HepG2 (cell line): ENCODE results near the gene NDUFAF8. TPM values are rescaled to one million over a fixed set of nuclear protein-coding genes. Genes with fewer than 3 reads are reported as not detected.

Source experiments
- AGO1 ChIP-seq: fragments of 200-400 bp; formaldehyde crosslinking; IDR thresholded peaks from 2 replicates; pipeline ENCODE4 v1.6.1; 2017; ENCODE audit warnings: mild to moderate bottlenecking, low read depth, low read length, moderate library complexity; ENCODE audit not compliant: poor library complexity, severe bottlenecking
- BCL3 ChIP-seq: sonication (generic); formaldehyde crosslinking; IDR thresholded peaks from 2 replicates; pipeline ENCODE4 v1.5.1; 2020; ENCODE audit warnings: mild to moderate bottlenecking, missing genetic modification reagents, moderate library complexity
- FOXK1 ChIP-seq: sonication (generic); formaldehyde crosslinking; IDR thresholded peaks from 2 replicates; pipeline ENCODE4 v1.4.0; 2020; ENCODE audit warnings: low read depth, missing genetic modification reagents, borderline replicate concordance
- MIER3 ChIP-seq: IDR thresholded peaks from 2 replicates; pipeline ENCODE4 v1.6.1; 2016; ENCODE audit warnings: missing compliant biosample characterization, borderline replicate concordance
- TCF7L2 ChIP-seq: IDR thresholded peaks from 2 replicates; pipeline ENCODE4 v1.6.1; 2011; ENCODE audit warnings: mild to moderate bottlenecking, low read depth, low read length, moderate library complexity
- TERF1 ChIP-seq: sonication (generic); formaldehyde crosslinking; IDR thresholded peaks from 2 replicates; pipeline ENCODE4 v1.8.0; 2022; ENCODE audit warnings: mild to moderate bottlenecking, missing genetic modification reagents, moderate library complexity
- TOE1 ChIP-seq: sonication (generic); formaldehyde crosslinking; IDR thresholded peaks from 2 replicates; pipeline ENCODE4 v1.4.0; 2020; ENCODE audit warnings: mild to moderate bottlenecking, missing genetic modification reagents
- WIZ ChIP-seq: sonication (generic); formaldehyde crosslinking; IDR thresholded peaks from 2 replicates; pipeline ENCODE4 v1.5.1; 2020; ENCODE audit warnings: mild to moderate bottlenecking, missing genetic modification reagents
- ZFP62 ChIP-seq: sonication (generic); formaldehyde crosslinking; IDR thresholded peaks from 2 replicates; pipeline ENCODE4 v1.4.0; 2020; ENCODE audit warnings: missing genetic modification reagents
- ZKSCAN5 ChIP-seq: sonication (generic); formaldehyde crosslinking; IDR thresholded peaks from 2 replicates; pipeline ENCODE4 v1.5.1; 2020; ENCODE audit warnings: mild to moderate bottlenecking, missing genetic modification reagents
- ZKSCAN8 ChIP-seq: IDR thresholded peaks from 2 replicates; pipeline ENCODE4 v1.6.1; 2016; ENCODE audit warnings: borderline replicate concordance, missing genetic modification reagents, missing compliant biosample characterization
- ZMYM4 ChIP-seq: sonication (generic); formaldehyde crosslinking; IDR thresholded peaks from 2 replicates; pipeline ENCODE4 v1.8.1; 2023; ENCODE audit warnings: mild to moderate bottlenecking, missing genetic modification reagents
- ZSCAN21 ChIP-seq: sonication (generic); formaldehyde crosslinking; IDR thresholded peaks from 2 replicates; pipeline ENCODE4 v1.8.0; 2022; ENCODE audit warnings: mild to moderate bottlenecking, missing genetic modification reagents, moderate library complexity, borderline replicate concordance
- ZSCAN31 ChIP-seq: sonication (generic); formaldehyde crosslinking; IDR thresholded peaks from 2 replicates; pipeline ENCODE4 v1.5.0; 2020; ENCODE audit warnings: low read depth, mild to moderate bottlenecking, missing genetic modification reagents
- polyA plus RNA-seq, 8 experiments: library from polyadenylated mRNA; depleted of rRNA in 3 of 8; stranded (reverse) in 7 of 8; unstranded in 1 of 8; fragments of >200 nt; fragmentation: Illumina TruSeq in 4 of 8; extraction: Trizol in 4 of 8; gene quantifications; 2 replicates each; pipeline versions ENCODE4 v1.2.1 to v1.2.3, GENCODE V29; 2011 to 2016; ENCODE audit warnings: low read depth in 4 of 8, missing spikeins in 1 of 8, mixed read lengths in 1 of 8; ENCODE audit not compliant: insufficient read depth in 1 of 8
- total RNA-seq, 5 experiments: library from RNA; depleted of rRNA; stranded (reverse); fragments of >200 nt; fragmentation: Illumina TruSeq; extraction: Trizol; gene quantifications; 2 replicates each; pipeline ENCODE4 v1.2.3, GENCODE V29; 2016; ENCODE audit warnings: low read depth in 1 of 5
- TF ChIP-seq, protein P1 (sequence below): sonication (generic); formaldehyde crosslinking; IDR thresholded peaks from 2 replicates; pipeline ENCODE4 v1.4.0; 2020; ENCODE audit warnings: low read depth, mild to moderate bottlenecking, missing genetic modification reagents
- TF ChIP-seq, protein P2 (sequence below): sonication (generic); formaldehyde crosslinking; IDR thresholded peaks from 2 replicates; pipeline ENCODE4 v1.4.0; 2020; ENCODE audit warnings: missing genetic modification reagents
- TF ChIP-seq, protein P3 (sequence below): sonication (generic); formaldehyde crosslinking; IDR thresholded peaks from 2 replicates; pipeline ENCODE4 v1.4.0; 2020; ENCODE audit warnings: missing genetic modification reagents, borderline replicate concordance
- TF ChIP-seq, protein P4 (sequence below): IDR thresholded peaks from 2 replicates; pipeline ENCODE4 v1.6.1; 2016; ENCODE audit warnings: low read depth

The NDUFAF8 gene
- total and polyA plus RNA-seq, 2 of the 13 experiments (the other 11 are each of a cell fraction or from before 2014, with no cell fraction given), result 75.6 to 233 TPM

DNA sequence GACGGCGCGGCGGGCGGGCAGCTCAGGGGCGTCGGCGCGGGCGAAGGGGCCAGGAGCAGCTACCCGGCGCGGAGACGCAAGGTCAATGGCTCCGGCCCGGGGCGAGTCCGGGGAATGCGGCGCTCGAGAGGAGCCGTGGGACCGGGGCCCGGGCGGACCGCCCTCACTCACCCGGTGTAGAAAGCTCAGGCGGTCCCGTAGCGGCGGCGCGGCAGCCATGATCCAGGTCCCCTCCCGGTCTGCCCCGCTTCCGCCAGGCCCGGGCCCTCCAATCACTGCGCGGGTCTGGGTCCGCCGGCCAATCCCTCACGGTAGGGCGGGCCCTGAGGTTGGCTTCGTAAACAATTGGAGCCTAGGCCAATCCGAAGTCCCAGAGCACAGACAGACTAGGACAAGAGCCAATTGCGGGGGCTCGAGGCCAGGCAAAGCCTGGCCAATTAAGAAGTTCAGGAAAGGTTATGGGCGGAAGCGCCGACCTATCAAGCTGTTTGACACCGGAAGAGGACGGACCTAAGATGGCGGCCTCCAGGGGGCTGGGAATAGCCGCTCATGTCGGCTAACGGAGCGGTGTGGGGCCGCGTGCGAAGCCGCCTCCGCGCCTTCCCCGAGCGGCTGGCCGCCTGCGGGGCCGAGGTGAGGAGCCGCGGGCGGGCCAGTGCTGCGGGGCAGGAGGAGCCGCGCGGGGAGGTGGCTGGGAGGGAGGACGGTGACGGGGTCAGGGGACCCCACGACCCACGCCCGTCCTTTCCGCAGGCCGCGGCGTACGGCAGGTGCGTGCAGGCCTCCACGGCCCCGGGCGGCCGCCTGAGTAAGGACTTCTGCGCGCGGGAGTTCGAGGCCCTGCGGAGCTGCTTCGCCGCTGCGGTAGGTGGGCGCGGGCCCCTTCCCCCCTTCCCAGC is at the start of gene NDUFAF8, which contains the start of gene TEPSIN (continued):
- TF ChIP-seq ZKSCAN8 (CRISPR knock-in tag), result no peak
- TF ChIP-seq ZFP62, result no peak
- no peak for TF ChIP-seq TCF7L2
- no peak for TF ChIP-seq AGO1
- TF ChIP-seq BCL3, result peak; percentile 81; the same call in 1 of the 2 replicates
- no peak for TF ChIP-seq MIER3
- TF ChIP-seq ZSCAN21 (CRISPR knock-in tag), result peak; percentile 88
- TF ChIP-seq FOXK1 (CRISPR knock-in tag), result peak; percentile 100
- no peak for TF ChIP-seq TOE1
- TF ChIP-seq, protein P1, sequence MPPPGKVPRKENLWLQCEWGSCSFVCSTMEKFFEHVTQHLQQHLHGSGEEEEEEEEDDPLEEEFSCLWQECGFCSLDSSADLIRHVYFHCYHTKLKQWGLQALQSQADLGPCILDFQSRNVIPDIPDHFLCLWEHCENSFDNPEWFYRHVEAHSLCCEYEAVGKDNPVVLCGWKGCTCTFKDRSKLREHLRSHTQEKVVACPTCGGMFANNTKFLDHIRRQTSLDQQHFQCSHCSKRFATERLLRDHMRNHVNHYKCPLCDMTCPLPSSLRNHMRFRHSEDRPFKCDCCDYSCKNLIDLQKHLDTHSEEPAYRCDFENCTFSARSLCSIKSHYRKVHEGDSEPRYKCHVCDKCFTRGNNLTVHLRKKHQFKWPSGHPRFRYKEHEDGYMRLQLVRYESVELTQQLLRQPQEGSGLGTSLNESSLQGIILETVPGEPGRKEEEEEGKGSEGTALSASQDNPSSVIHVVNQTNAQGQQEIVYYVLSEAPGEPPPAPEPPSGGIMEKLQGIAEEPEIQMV (CRISPR knock-in tag), result no peak
- TF ChIP-seq WIZ, result no peak
- no peak for TF ChIP-seq ZSCAN31 (CRISPR knock-in tag)
- TF ChIP-seq, protein P2, sequence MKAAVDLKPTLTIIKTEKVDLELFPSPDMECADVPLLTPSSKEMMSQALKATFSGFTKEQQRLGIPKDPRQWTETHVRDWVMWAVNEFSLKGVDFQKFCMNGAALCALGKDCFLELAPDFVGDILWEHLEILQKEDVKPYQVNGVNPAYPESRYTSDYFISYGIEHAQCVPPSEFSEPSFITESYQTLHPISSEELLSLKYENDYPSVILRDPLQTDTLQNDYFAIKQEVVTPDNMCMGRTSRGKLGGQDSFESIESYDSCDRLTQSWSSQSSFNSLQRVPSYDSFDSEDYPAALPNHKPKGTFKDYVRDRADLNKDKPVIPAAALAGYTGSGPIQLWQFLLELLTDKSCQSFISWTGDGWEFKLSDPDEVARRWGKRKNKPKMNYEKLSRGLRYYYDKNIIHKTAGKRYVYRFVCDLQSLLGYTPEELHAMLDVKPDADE (CRISPR knock-in tag), result no peak
- no peak for TF ChIP-seq ZKSCAN5
- TF ChIP-seq, protein P3, sequence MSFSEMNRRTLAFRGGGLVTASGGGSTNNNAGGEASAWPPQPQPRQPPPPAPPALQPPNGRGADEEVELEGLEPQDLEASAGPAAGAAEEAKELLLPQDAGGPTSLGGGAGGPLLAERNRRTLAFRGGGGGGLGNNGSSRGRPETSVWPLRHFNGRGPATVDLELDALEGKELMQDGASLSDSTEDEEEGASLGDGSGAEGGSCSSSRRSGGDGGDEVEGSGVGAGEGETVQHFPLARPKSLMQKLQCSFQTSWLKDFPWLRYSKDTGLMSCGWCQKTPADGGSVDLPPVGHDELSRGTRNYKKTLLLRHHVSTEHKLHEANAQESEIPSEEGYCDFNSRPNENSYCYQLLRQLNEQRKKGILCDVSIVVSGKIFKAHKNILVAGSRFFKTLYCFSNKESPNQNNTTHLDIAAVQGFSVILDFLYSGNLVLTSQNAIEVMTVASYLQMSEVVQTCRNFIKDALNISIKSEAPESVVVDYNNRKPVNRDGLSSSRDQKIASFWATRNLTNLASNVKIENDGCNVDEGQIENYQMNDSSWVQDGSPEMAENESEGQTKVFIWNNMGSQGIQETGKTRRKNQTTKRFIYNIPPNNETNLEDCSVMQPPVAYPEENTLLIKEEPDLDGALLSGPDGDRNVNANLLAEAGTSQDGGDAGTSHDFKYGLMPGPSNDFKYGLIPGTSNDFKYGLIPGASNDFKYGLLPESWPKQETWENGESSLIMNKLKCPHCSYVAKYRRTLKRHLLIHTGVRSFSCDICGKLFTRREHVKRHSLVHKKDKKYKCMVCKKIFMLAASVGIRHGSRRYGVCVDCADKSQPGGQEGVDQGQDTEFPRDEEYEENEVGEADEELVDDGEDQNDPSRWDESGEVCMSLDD (CRISPR knock-in tag), result no peak
- peak; percentile 92; the same call in 1 of the 2 replicates for TF ChIP-seq TERF1 (CRISPR knock-in tag)
- TF ChIP-seq ZMYM4 (CRISPR knock-in tag), result peak; percentile 45
- TF ChIP-seq, protein P4, sequence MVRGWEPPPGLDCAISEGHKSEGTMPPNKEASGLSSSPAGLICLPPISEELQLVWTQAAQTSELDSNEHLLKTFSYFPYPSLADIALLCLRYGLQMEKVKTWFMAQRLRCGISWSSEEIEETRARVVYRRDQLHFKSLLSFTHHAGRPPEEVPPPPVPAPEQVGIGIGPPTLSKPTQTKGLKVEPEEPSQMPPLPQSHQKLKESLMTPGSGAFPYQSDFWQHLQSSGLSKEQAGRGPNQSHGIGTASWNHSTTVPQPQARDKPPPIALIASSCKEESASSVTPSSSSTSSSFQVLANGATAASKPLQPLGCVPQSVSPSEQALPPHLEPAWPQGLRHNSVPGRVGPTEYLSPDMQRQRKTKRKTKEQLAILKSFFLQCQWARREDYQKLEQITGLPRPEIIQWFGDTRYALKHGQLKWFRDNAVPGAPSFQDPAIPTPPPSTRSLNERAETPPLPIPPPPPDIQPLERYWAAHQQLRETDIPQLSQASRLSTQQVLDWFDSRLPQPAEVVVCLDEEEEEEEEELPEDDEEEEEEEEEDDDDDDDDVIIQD, result no peak
